Measurements from ENCODE around the gene UVSSA. TPM values are rescaled to one million over a fixed set of nuclear protein-coding genes. Genes with fewer than 3 reads are reported as not detected.

Gene UVSSA
- total RNA-seq, 2 experiments from 2014 or later, result 18.6 to 20.2 TPM

- Mint-ChIP-seq H3K4me3 (no peak overlapping the region), H3K36me3 (ENCODE audit: low read depth) (peaks cover 11% of the 10 kb centered on the region), H3K27me3 (no peaks in the 10 kb centered on the region), H3K9me3 (no peaks in the 10 kb centered on the region), H3K27ac (no peak overlapping the region), H3K4me1 (ENCODE audit: low read depth) (no peaks in the 10 kb centered on the region)
- DNase-seq (no peak), ATAC-seq (no peak)
- intact Hi-C loops (cut with micrococcal nuclease), result no loop called here
- POLR2A ChIA-PET, result no interaction called here
- CTCF ChIA-PET, result no interaction called here
- no peak for TF ChIP-seq CTCF (IDR thresholded peaks at IDR 0.05)
These were observed 28.8 kb downstream of the UVSSA start for GRCh38 chr4:1375761-1376322.

- Mint-ChIP-seq H3K9me3 (no peaks in the 10 kb centered on the region), H3K36me3 (ENCODE audit: low read depth) (peaks cover 10% of the 10 kb centered on the region), H3K27ac (no peak overlapping the region), H3K27me3 (no peaks in the 10 kb centered on the region), H3K4me3 (no peak overlapping the region), H3K4me1 (ENCODE audit: low read depth) (no peaks in the 10 kb centered on the region)
- no peak for ATAC-seq
- intact Hi-C loops (cut with micrococcal nuclease), result no loop called here
- DNase-seq, result no peak
- no peak for TF ChIP-seq CTCF (IDR thresholded peaks at IDR 0.05)
- CTCF ChIA-PET, result no interaction called here
- POLR2A ChIA-PET, result no interaction called here
These were observed 29.4 kb downstream of the UVSSA start for GRCh38 chr4:1376391-1376840.

GRCh38 chr4:1376841-1377605 lies 30.0 kb downstream of the UVSSA start:
- Mint-ChIP-seq H3K9me3 (no peaks in the 10 kb centered on the region), H3K4me1 (ENCODE audit: low read depth) (no peaks in the 10 kb centered on the region), H3K27ac (no peak overlapping the region), H3K36me3 (ENCODE audit: low read depth) (peaks cover 9% of the 10 kb centered on the region), H3K4me3 (no peak overlapping the region), H3K27me3 (no peaks in the 10 kb centered on the region)
- ATAC-seq, result no peak
- no peak for TF ChIP-seq CTCF (IDR thresholded peaks at IDR 0.05)
- DNase-seq, result no peak
- POLR2A ChIA-PET, result no interaction called here
- intact Hi-C loops (cut with micrococcal nuclease), result no loop called here
- CTCF ChIA-PET, result no interaction called here

- no peak overlapping the region for H3K4me3 Mint-ChIP-seq
- intact Hi-C loops (cut with micrococcal nuclease), result no loop called here
- peaks cover 5% of the 10 kb centered on the region for H3K36me3 Mint-ChIP-seq (ENCODE audit: low read depth)
- H3K4me1 Mint-ChIP-seq (ENCODE audit: low read depth), result no peaks in the 10 kb centered on the region
- no peak for TF ChIP-seq CTCF (IDR thresholded peaks at IDR 0.05)
- CTCF ChIA-PET, result no interaction called here
- no peak for DNase-seq
- no peak overlapping the region for H3K27ac Mint-ChIP-seq
- ATAC-seq, result no peak
- POLR2A ChIA-PET, result no interaction called here
- no peaks in the 10 kb centered on the region for H3K9me3 Mint-ChIP-seq
- H3K27me3 Mint-ChIP-seq, result no peaks in the 10 kb centered on the region
These were observed 30.7 kb downstream of the UVSSA start for GRCh38 chr4:1377606-1378261.

Measured in activated CD8-positive, alpha-beta T cell treated with anti-CD3 and anti-CD28 coated beads for 36 hours (primary cell).